SK-N-SH (cell line): ENCODE results near the gene PLAC1. TPM values are rescaled to one million over a fixed set of nuclear protein-coding genes. Genes with fewer than 3 reads are reported as not detected.
A peak's percentile ranks its signal among the peaks of the same experiment; 100 is the strongest.

ENCODE experiments used
- CTCF ChIA-PET: fragments of 300-600, 350-600 bp; formaldehyde crosslinking; extraction: SDS; loops from one replicate; lab custom pipeline; 2021; lab: Yijun Ruan, JAX
- POLR2A ChIA-PET: fragments of 350-600 bp; sonication (Branson Sonifier 250); formaldehyde crosslinking; extraction: SDS; loops from one replicate; lab custom pipeline; 2020; ENCODE audit warnings: antibody characterized with exemption, inconsistent platforms; lab: Yijun Ruan, JAX
- DNase-seq: peaks from one replicate; pipeline ENCODE4 v3.0.0; 2012
- H2AFZ ChIP-seq: fragments of 200-600 bp; sonication (generic); 2 replicates; pipeline ENCODE4 v1.8.1; 2016; ENCODE audit warnings: antibody characterized with exemption, mild to moderate bottlenecking, low read depth
- H3F3A ChIP-seq: fragments of 200-600 bp; sonication (generic); replicated peaks from 2 replicates; pipeline ENCODE3; 2016; ENCODE audit warnings: antibody characterized with exemption, mild to moderate bottlenecking; ENCODE audit not compliant: insufficient read depth
- H3K27ac ChIP-seq, 2 experiments: fragments of 200-500 bp in 1 of 2; fragments of 200-600 bp in 1 of 2; sonication (Bioruptor generic) in 1 of 2; sonication (generic), shearing (Covaris generic) in 1 of 2; 2 replicates each; pipeline versions ENCODE4 v1.5.1 to v1.6.1; 2014 to 2016; ENCODE audit warnings: low read depth in 2 of 2, inconsistent platforms in 1 of 2, low read length in 1 of 2, mild to moderate bottlenecking in 1 of 2, mixed read lengths in 1 of 2
- H3K27me3 ChIP-seq: fragments of 200-600 bp; sonication (generic), shearing (Covaris generic); 2 replicates; pipeline ENCODE4 v1.6.1; 2016; ENCODE audit warnings: mixed run types; ENCODE audit not compliant: insufficient read depth
- H3K36me3 ChIP-seq, 2 experiments: fragments of 200-500 bp in 1 of 2; fragments of 200-600 bp in 1 of 2; sonication (Bioruptor generic) in 1 of 2; sonication (generic) in 1 of 2; replicated peaks in 1 of 2; 2 replicates each; pipeline versions ENCODE3 to v1.5.1; 2014 to 2016; ENCODE audit warnings: low read length in 1 of 2, mild to moderate bottlenecking in 1 of 2; ENCODE audit not compliant: insufficient read depth in 2 of 2, control insufficient read depth in 1 of 2
- H3K4me1 ChIP-seq, 2 experiments: fragments of 200-500 bp in 1 of 2; fragments of 200-600 bp in 1 of 2; sonication (Bioruptor generic) in 1 of 2; sonication (generic), shearing (Covaris generic) in 1 of 2; 2 replicates each; pipeline versions ENCODE4 v1.5.1 to v1.6.1; 2014 to 2016; ENCODE audit warnings: low read depth in 1 of 2, low read length in 1 of 2, mixed run types in 1 of 2; ENCODE audit not compliant: insufficient read depth in 2 of 2, control insufficient read depth in 1 of 2
- H3K4me2 ChIP-seq: fragments of 200-600 bp; sonication (generic), shearing (Covaris generic); 2 replicates; pipeline ENCODE4 v1.6.1; 2017; ENCODE audit warnings: mixed run types
- H3K4me3 ChIP-seq, 2 experiments: fragments of 200-500 bp in 1 of 2; fragments of 200-600 bp in 1 of 2; sonication (Bioruptor generic) in 1 of 2; sonication (generic), shearing (Covaris generic) in 1 of 2; 2 replicates each; pipeline versions ENCODE4 v1.5.1 to v1.8.1; 2014 to 2016; ENCODE audit warnings: low read depth in 2 of 2, inconsistent platforms in 1 of 2, low read length in 1 of 2, mild to moderate bottlenecking in 1 of 2, mixed read lengths in 1 of 2, moderate library complexity in 1 of 2
- H3K79me2 ChIP-seq: fragments of 200-600 bp; sonication (generic); 2 replicates; pipeline ENCODE4 v1.8.1; 2017; ENCODE audit warnings: mild to moderate bottlenecking; ENCODE audit not compliant: insufficient read depth
- H3K9ac ChIP-seq: fragments of 200-600 bp; sonication (generic); 2 replicates; pipeline ENCODE4 v1.6.1; 2017; ENCODE audit warnings: mixed run types
- H3K9me2 ChIP-seq: fragments of 200-600 bp; sonication (generic); 2 replicates; pipeline ENCODE4 v1.6.1; 2017; ENCODE audit warnings: mixed run types
- H3K9me3 ChIP-seq: fragments of 200-600 bp; sonication (generic); 2 replicates; pipeline ENCODE4 v1.6.1; 2017; ENCODE audit warnings: mixed run types, mild to moderate bottlenecking, moderate library complexity
- H4K20me1 ChIP-seq: fragments of 200-600 bp; sonication (generic); 2 replicates; pipeline ENCODE4 v1.6.1; 2017; ENCODE audit warnings: mild to moderate bottlenecking, mixed run types; ENCODE audit not compliant: insufficient read depth
- CHD2 ChIP-seq: fragments of 150-350 bp; IDR thresholded peaks from 2 replicates; pipeline ENCODE4 v1.6.1; 2018; ENCODE audit warnings: low read length; ENCODE audit not compliant: partially characterized antibody
- FOXJ3 ChIP-seq: sonication (generic); formaldehyde crosslinking; IDR thresholded peaks from 2 replicates; pipeline ENCODE4 v1.5.1; 2020; ENCODE audit warnings: mild to moderate bottlenecking, missing genetic modification reagents
- SIN3A ChIP-seq: IDR thresholded peaks from 2 replicates; pipeline ENCODE4 v1.6.1; 2012; ENCODE audit warnings: low read depth, mild to moderate bottlenecking, low read length, moderate library complexity, borderline replicate concordance
- SMC3 ChIP-seq: IDR thresholded peaks from 2 replicates; pipeline ENCODE4 v1.6.1; 2012; ENCODE audit warnings: low read depth, low read length, improper control_type of control experiment
- TEAD4 ChIP-seq: IDR thresholded peaks from 2 replicates; pipeline ENCODE4 v1.4.0; 2012; ENCODE audit warnings: mild to moderate bottlenecking, borderline replicate concordance; ENCODE audit not compliant: insufficient read depth
- WGBS: methylation state at CpG from one replicate; pipeline ENCODE4 v1.1.6; 2017; ENCODE audit warnings: low lambda C conversion rate; 5-methylcytosine and 5-hydroxymethylcytosine counted together
- polyA plus RNA-seq, 3 experiments: library from polyadenylated mRNA; depleted of rRNA; stranded (reverse); fragments of >200 nt; gene quantifications; 2 replicates each; pipeline ENCODE4 v1.2.3, GENCODE V29; 2012
- TF ChIP-seq, protein P1 (sequence below): IDR thresholded peaks from 2 replicates; pipeline ENCODE4 v1.4.0; 2012; ENCODE audit warnings: low read depth, borderline replicate concordance
- TF ChIP-seq, protein P2 (sequence below): IDR thresholded peaks from 2 replicates; pipeline ENCODE4; 2012

PLAC1 gene, protein sequence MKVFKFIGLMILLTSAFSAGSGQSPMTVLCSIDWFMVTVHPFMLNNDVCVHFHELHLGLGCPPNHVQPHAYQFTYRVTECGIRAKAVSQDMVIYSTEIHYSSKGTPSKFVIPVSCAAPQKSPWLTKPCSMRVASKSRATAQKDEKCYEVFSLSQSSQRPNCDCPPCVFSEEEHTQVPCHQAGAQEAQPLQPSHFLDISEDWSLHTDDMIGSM
- polyA plus RNA-seq (2012; rRNA removed): 50.9 and 72.3 TPM in 2 replicates
- 43.2 and 53.1 TPM in 2 replicates for polyA plus RNA-seq (2012; cell fraction: cytosol; rRNA removed)
- 19.3 and 28.0 TPM in 2 replicates for polyA plus RNA-seq (2012; cell fraction: nucleus; rRNA removed)

DNA sequence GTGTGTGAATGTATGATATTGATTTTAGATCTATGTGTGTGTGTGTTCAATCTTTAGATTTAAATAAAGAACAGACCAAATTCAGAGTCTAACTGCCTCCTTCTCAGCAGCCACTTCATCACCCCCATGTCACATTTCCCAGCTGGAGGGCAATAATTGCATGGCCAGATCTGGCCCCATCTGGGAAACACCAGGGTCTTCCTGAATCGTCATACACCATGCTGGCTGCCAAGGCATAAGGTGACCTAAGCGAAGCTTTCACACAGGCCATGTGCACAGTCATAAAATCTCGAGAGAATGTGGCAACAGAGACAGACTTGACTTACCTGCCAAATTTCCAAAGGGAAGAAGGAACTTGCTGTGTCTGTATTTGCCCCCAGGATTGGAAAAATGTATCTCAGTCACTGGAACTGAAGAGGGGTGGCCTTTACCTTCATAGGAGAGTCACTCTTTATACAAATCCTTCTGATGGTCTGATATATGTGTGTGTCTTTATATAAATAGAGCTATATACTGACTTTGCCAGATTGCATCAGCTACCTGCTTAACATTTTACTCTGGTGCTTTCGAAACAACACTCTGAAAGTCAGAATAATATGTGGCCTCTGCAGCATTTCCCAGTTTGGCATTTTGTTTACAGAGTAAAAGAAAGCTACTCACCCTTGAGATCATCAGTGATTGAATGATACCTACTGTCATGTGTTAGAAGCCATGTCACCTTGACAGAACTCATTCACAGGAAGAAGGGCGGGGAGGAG, at the start of gene PLAC1:
TSS of gene PLAC1 (minus strand) at position 470 of the 758 bp plus-strand sequence. CDS start 91,789 bp downstream, outside the sequence.
- whole genome bisulfite sequencing: 84% methylated on average over 5 of the region's 5 CpGs
- Histone ChIP-seq H3K27ac (no peak within 1 kb of the TSS; a peak in 1 of 4 replicates), H3K9me3 (no peaks in the 10 kb centered on the region), H2AFZ (no peak within 1 kb of the TSS), H3K79me2 (no peaks in the 10 kb centered on the region), H4K20me1 (no peaks in the 10 kb centered on the region), H3K27me3 (no peaks in the 10 kb centered on the region), H3K4me2 (no peak within 1 kb of the TSS), H3K4me3 (no peak within 1 kb of the TSS), H3F3A (no peaks in the 10 kb centered on the region), H3K9ac (no peak within 1 kb of the TSS), H3K4me1 (peaks cover 0 to 4% of the 10 kb centered on the region in 2 experiments; a peak in 2 of 4 replicates), H3K36me3 (no peaks in the 10 kb centered on the region), H3K9me2 (no peaks in the 10 kb centered on the region)
- ChIA-PET CTCF (no interaction called here), POLR2A (no interaction called here)
- TF ChIP-seq TEAD4 (no peak), FOXJ3 (no peak), SMC3 (no peak), CHD2 (no peak)
- TF ChIP-seq, protein P1, sequence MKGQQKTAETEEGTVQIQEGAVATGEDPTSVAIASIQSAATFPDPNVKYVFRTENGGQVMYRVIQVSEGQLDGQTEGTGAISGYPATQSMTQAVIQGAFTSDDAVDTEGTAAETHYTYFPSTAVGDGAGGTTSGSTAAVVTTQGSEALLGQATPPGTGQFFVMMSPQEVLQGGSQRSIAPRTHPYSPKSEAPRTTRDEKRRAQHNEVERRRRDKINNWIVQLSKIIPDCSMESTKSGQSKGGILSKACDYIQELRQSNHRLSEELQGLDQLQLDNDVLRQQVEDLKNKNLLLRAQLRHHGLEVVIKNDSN: no peak
- DNase-seq: no peak

DNA sequence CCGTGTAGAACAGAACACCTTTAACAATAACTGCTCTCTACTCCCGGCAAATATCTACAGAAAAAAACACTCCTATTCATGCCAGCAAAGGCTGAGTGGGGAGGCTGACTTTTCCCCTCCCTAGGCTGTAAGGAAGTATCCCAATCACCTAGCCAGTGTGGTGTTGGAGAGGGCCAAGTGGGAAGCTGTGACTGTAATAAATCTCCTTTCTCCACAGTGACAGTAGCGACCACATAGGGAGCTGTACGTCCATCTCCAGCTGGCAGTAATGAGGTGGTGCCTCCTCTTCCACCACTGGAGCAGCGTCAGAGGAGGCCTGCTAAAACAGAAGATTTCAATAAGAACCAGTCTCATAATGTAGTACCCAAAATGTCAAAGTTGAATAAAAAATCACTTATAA, 47.9 kb upstream of the PLAC1 start:
- H3K9me2 ChIP-seq: no peaks in the 10 kb centered on the region
- no peaks in the 10 kb centered on the region for H4K20me1 ChIP-seq
- H2AFZ ChIP-seq: no peak overlapping the region
- no peak for DNase-seq
- H3K36me3 ChIP-seq: no peaks in the 10 kb centered on the region
- H3K79me2 ChIP-seq: no peaks in the 10 kb centered on the region
- H3F3A ChIP-seq: no peaks in the 10 kb centered on the region
- POLR2A ChIA-PET: no interaction called here
- no peak overlapping the region for H3K9ac ChIP-seq
- H3K9me3 ChIP-seq: no peaks in the 10 kb centered on the region
- peak overlapping the region in 1 of 2 experiments; percentile 34; a peak in 1 of 4 replicates for H3K27ac ChIP-seq
- H3K4me2 ChIP-seq: no peak overlapping the region
- TF ChIP-seq FOXJ3 (no peak), SIN3A (no peak)
- TF ChIP-seq, protein P2, sequence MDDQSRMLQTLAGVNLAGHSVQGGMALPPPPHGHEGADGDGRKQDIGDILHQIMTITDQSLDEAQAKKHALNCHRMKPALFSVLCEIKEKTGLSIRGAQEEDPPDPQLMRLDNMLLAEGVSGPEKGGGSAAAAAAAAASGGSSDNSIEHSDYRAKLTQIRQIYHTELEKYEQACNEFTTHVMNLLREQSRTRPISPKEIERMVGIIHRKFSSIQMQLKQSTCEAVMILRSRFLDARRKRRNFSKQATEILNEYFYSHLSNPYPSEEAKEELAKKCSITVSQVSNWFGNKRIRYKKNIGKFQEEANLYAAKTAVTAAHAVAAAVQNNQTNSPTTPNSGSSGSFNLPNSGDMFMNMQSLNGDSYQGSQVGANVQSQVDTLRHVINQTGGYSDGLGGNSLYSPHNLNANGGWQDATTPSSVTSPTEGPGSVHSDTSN: peak; percentile 32
- CTCF ChIA-PET: interaction anchor here (1.3 kb wide), 1 partner anchor 47 kb away, joined by 3 read pairs; no protein-coding TSS in a partner anchor
- H3K27me3 ChIP-seq: no peaks in the 10 kb centered on the region
- no peaks in the 10 kb centered on the region; a peak in 2 of 4 replicates for H3K4me1 ChIP-seq
- no peak overlapping the region for H3K4me3 ChIP-seq
- WGBS: 46% methylated on average over 5 of the region's 5 CpGs
